ENCODE results near the gene CDH4. TPM values are rescaled to one million over a fixed set of nuclear protein-coding genes. Genes with fewer than 3 reads are reported as not detected.

The CDH4 gene
- total and polyA plus RNA-seq, 2 of the 13 experiments (the other 11 are each of a cell fraction or from before 2014, with no cell fraction given): not detected

GRCh38 chr20:61902221-61902869, 650.3 kb downstream of the CDH4 start:
- peaks cover 34% of the 10 kb centered on the region for H3K4me1 ChIP-seq (ENCODE audit: insufficient read depth, low read length)
- H2AFZ ChIP-seq (ENCODE audit: low read length): no peak overlapping the region
- ATAC-seq (no peak), DNase-seq (ENCODE audit: low spot score) (no peak), FAIRE-seq (no peak)
- 46% methylated on average over 22 of the region's 27 CpGs for WGBS (ENCODE audit: low lambda C conversion rate)
- no peak overlapping the region for H3K4me3 ChIP-seq (replicated peaks in 1 of 3; ENCODE audit: insufficient read depth in 1 of 3, low read depth in 2 of 3, low read length in 3 of 3)
- H3K36me3 ChIP-seq (replicated peaks in 1 of 2; ENCODE audit: control insufficient read depth in 1 of 2, insufficient read depth in 2 of 2, low read length in 2 of 2): no peaks in the 10 kb centered on the region
- no peaks in the 10 kb centered on the region for H3K79me2 ChIP-seq (ENCODE audit: insufficient read depth, low read length)
- peaks cover 25 to 81% of the 10 kb centered on the region in 2 experiments for H3K27me3 ChIP-seq (ENCODE audit: control insufficient read depth in 1 of 2, insufficient read depth in 2 of 2, low read length in 2 of 2)
- intact Hi-C loops (cut with micrococcal nuclease; ENCODE audit: unreplicated experiment) (no loop called here), in situ Hi-C loops (cut with HindIII; ENCODE audit: extremely low pct_ligation_motif_present, low pct_unique_long_range_greater_than_20kb) (no loop called here)
- no peak overlapping the region for H3K9ac ChIP-seq (ENCODE audit: insufficient read depth, low read depth, low read length)
- H3K27ac ChIP-seq (ENCODE audit: extremely low read length, insufficient read depth, low read length): no peak overlapping the region
- BruUV-seq (replicated peaks): no TSS peak
- H4K20me1 ChIP-seq (ENCODE audit: insufficient read depth, low read length): no peaks in the 10 kb centered on the region; the same call in 1 of the 2 replicates
- ChIA-PET POLR2A (no interaction called here), CTCF (ENCODE audit: low intra/inter-chr PET ratio, low total read pairs) (no interaction called here)
- no peaks in the 10 kb centered on the region for H3K9me3 ChIP-seq (ENCODE audit: low read length)
- H3K4me2 ChIP-seq (ENCODE audit: low read depth, low read length): peak overlapping the region; percentile 1; the same call in 1 of the 2 replicates
- TF ChIP-seq LBX2 (CRISPR knock-in tag; IDR thresholded peaks at IDR 0.05; ENCODE audit: borderline replicate concordance) (0 out of 2 replicates have a peak, but pooled peaks have one; percentile 39), HOXD1 (CRISPR knock-in tag; IDR thresholded peaks at IDR 0.05) (no peak), HNRNPL (IDR thresholded peaks at IDR 0.05; ENCODE audit: low read depth, low read length) (peak; percentile 96), ZNF687 (CRISPR knock-in tag; IDR thresholded peaks at IDR 0.05) (peak; percentile 31; the same call in 1 of the 2 replicates), ZNF770 (CRISPR knock-in tag; IDR thresholded peaks at IDR 0.05) (0 out of 2 replicates have a peak, but pooled peaks have one; percentile 34), CSRNP1 (CRISPR knock-in tag; IDR thresholded peaks at IDR 0.05) (no peak), ZNF263 (CRISPR knock-in tag; IDR thresholded peaks at IDR 0.05) (0 out of 2 replicates have a peak, but pooled peaks have one; percentile 16), RFXAP (CRISPR knock-in tag; IDR thresholded peaks at IDR 0.05; ENCODE audit: borderline replicate concordance) (0 out of 2 replicates have a peak, but pooled peaks have one; percentile 23), ZNF225 (CRISPR knock-in tag; IDR thresholded peaks at IDR 0.05) (peak; percentile 46; the same call in 1 of the 2 replicates), GFI1 (CRISPR knock-in tag; IDR thresholded peaks at IDR 0.05; ENCODE audit: borderline replicate concordance) (no peak), HOXA3 (CRISPR knock-in tag; IDR thresholded peaks at IDR 0.05) (peak; percentile 47; the same call in 1 of the 2 replicates), BCL3 (CRISPR knock-in tag; IDR thresholded peaks at IDR 0.05) (peak; percentile 21; the same call in 1 of the 2 replicates)

Data from HepG2 (cell line).